SK-N-SH treated with all-trans-retinoic acid at 6 μM for 48 hours (cell line): ENCODE results near the gene ANO5.

Source experiments
- ATAC-seq: fragments of 200-7000 bp; cut with Tn5 transposase; 3 replicates; pipeline ENCODE4 v1.9.1; 2020; ENCODE audit warnings: mild to moderate bottlenecking, moderate library complexity
- ARNTL ChIP-seq: fragments of 450-650 bp; formaldehyde crosslinking; IDR thresholded peaks from 2 replicates; pipeline ENCODE4 v1.5.0; 2020; ENCODE audit warnings: low read depth, mild to moderate bottlenecking, moderate library complexity, borderline replicate concordance
- CREB5 ChIP-seq: fragments of 250-450 bp; sonication (Bioruptor Pico); IDR thresholded peaks from 2 replicates; pipeline ENCODE4 v1.5.1; 2020; ENCODE audit warnings: low read depth, mild to moderate bottlenecking, moderate library complexity
- CSDC2 ChIP-seq: fragments of 250-450 bp; sonication (Bioruptor Pico); IDR thresholded peaks from 2 replicates; pipeline ENCODE4 v1.5.0; 2020; ENCODE audit warnings: mild to moderate bottlenecking, moderate library complexity
- CSRNP3 ChIP-seq: fragments of 250-450 bp; sonication (Bioruptor Pico); IDR thresholded peaks from 2 replicates; pipeline ENCODE4 v1.5.1; 2021; ENCODE audit warnings: mild to moderate bottlenecking, moderate library complexity
- ESRRG ChIP-seq: fragments of 250-450 bp; sonication (Bioruptor Pico); IDR thresholded peaks from 2 replicates; pipeline ENCODE4 v1.6.1; 2021; ENCODE audit warnings: mild to moderate bottlenecking
- GLIS3 ChIP-seq: fragments of 250-450 bp; sonication (Bioruptor Pico); IDR thresholded peaks from 2 replicates; pipeline ENCODE4 v1.5.0; 2020; ENCODE audit warnings: mild to moderate bottlenecking, moderate library complexity
- ISL1 ChIP-seq: fragments of 250-450 bp; sonication (Bioruptor Pico); IDR thresholded peaks from 2 replicates; pipeline ENCODE4 v2.1.2; 2022; ENCODE audit warnings: mild to moderate bottlenecking, moderate library complexity
- OSR1 ChIP-seq: fragments of 250-450 bp; sonication (Bioruptor Pico); IDR thresholded peaks from 2 replicates; pipeline ENCODE4 v1.8.0; 2022; ENCODE audit warnings: moderate library complexity, mild to moderate bottlenecking, inconsistent platforms
- PATZ1 ChIP-seq: fragments of 250-450 bp; sonication (Bioruptor Pico); IDR thresholded peaks from 2 replicates; pipeline ENCODE4 v1.8.0; 2020; ENCODE audit warnings: mild to moderate bottlenecking, moderate library complexity, borderline replicate concordance
- PPARA ChIP-seq: fragments of 250-450 bp; sonication (Bioruptor Pico); IDR thresholded peaks from 2 replicates; pipeline ENCODE4 v1.5.0; 2020; ENCODE audit warnings: mild to moderate bottlenecking, borderline replicate concordance
- RARB ChIP-seq: fragments of 250-450 bp; sonication (Bioruptor Pico); IDR thresholded peaks from 2 replicates; pipeline ENCODE4 v1.8.0; 2021; ENCODE audit warnings: mild to moderate bottlenecking, moderate library complexity
- SNAI2 ChIP-seq: fragments of 250-450 bp; sonication (Bioruptor Pico); IDR thresholded peaks from 2 replicates; pipeline ENCODE4 v1.5.0; 2020; ENCODE audit warnings: mild to moderate bottlenecking, moderate library complexity
- TCF4 ChIP-seq: fragments of 250-450 bp; sonication (Bioruptor Pico); IDR thresholded peaks from 2 replicates; pipeline ENCODE4 v1.8.0; 2021; ENCODE audit warnings: mild to moderate bottlenecking, moderate library complexity, borderline replicate concordance
- TOX ChIP-seq: fragments of 250-450 bp; sonication (Bioruptor Pico); IDR thresholded peaks from 2 replicates; pipeline ENCODE4 v1.8.0; 2021; ENCODE audit warnings: mild to moderate bottlenecking, moderate library complexity, borderline replicate concordance
- TSHZ2 ChIP-seq: fragments of 250-450 bp; sonication (Bioruptor Pico); IDR thresholded peaks from 2 replicates; pipeline ENCODE4 v1.5.0; 2020; ENCODE audit warnings: mild to moderate bottlenecking, moderate library complexity
- ZC3H10 ChIP-seq: fragments of 250-450 bp; sonication (Bioruptor Pico); IDR thresholded peaks from 2 replicates; pipeline ENCODE4 v1.5.1; 2021; ENCODE audit warnings: mild to moderate bottlenecking, moderate library complexity
- ZFP3 ChIP-seq: fragments of 250-450 bp; sonication (Bioruptor Pico); IDR thresholded peaks from 2 replicates; pipeline ENCODE4 v1.5.0; 2020; ENCODE audit warnings: mild to moderate bottlenecking, moderate library complexity
- ZFP30 ChIP-seq: fragments of 450-650 bp; formaldehyde crosslinking; IDR thresholded peaks from 2 replicates; pipeline ENCODE4 v1.5.0; 2022; ENCODE audit warnings: mild to moderate bottlenecking, moderate library complexity
- ZNF565 ChIP-seq: fragments of 450-650 bp; formaldehyde crosslinking; conservative IDR thresholded peaks from 2 replicates; pipeline ENCODE4 v1.5.0; 2020; ENCODE audit warnings: low read depth, mild to moderate bottlenecking, moderate library complexity
- ZNF70 ChIP-seq: fragments of 450-650 bp; formaldehyde crosslinking; IDR thresholded peaks from 2 replicates; pipeline ENCODE4 v1.5.0; 2020; ENCODE audit warnings: mild to moderate bottlenecking, moderate library complexity
- ZNF8 ChIP-seq: fragments of 450-650 bp; formaldehyde crosslinking; IDR thresholded peaks from 2 replicates; pipeline ENCODE4 v1.5.0; 2020; ENCODE audit warnings: mild to moderate bottlenecking, moderate library complexity
- TF ChIP-seq, protein P1 (sequence below): fragments of 250-450 bp; sonication (Bioruptor Pico); IDR thresholded peaks from 2 replicates; pipeline ENCODE4 v1.8.0; 2021; ENCODE audit warnings: low read depth, mild to moderate bottlenecking, moderate library complexity, borderline replicate concordance

ANO5 gene

DNA sequence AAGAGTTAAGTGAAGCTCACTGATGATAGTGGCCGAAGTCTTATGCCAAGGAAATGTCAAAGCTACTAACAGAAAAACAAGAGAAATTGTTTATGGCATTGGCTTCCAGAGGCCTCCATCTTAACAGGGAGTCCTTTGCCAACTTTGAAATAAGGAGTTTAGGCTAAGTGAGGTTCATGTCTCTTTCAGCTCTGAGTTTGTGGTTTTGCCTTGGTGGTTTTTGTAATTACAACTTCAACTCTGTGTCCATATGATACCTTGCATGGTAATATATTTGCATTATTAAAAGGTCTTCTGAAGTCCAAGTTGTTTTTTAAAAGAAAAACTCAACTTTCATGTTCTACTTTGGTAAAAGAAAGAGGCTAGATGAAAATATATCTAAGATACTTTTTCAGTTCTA, 31.4 kb upstream of the ANO5 start:
- no peak for ATAC-seq

DNA sequence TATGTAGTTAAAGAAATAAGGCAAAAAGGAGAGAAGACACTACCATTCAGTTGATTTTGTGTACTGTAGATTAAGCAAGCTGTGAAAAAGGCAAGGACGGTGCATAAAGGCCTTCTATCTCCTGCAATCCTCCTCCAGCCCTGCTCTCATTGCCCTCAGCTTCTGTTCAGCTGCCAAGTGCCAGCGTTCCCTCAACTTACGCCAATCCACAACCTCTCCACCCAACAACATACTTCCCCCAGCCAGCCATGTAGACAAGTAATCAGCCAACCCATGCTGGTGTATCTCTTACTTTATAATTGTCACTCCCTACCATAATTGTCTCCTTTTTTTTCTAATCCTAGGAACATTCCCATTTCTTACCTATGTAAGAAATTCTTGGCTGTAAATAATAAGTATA, 30.1 kb upstream of the ANO5 start:
- no peak for ATAC-seq
- TF ChIP-seq CSDC2 (CRISPR knock-in tag) (no peak), TOX (CRISPR knock-in tag) (no peak), OSR1 (no peak), CREB5 (CRISPR knock-in tag) (no peak), ISL1 (CRISPR knock-in tag) (no peak), ZNF70 (no peak), PATZ1 (no peak), ZFP3 (CRISPR knock-in tag) (no peak), RARB (CRISPR knock-in tag) (no peak), TCF4 (CRISPR knock-in tag) (no peak), PPARA (CRISPR knock-in tag) (no peak), GLIS3 (CRISPR knock-in tag) (no peak), SNAI2 (no peak), ARNTL (no peak)
- TF ChIP-seq, protein P1, sequence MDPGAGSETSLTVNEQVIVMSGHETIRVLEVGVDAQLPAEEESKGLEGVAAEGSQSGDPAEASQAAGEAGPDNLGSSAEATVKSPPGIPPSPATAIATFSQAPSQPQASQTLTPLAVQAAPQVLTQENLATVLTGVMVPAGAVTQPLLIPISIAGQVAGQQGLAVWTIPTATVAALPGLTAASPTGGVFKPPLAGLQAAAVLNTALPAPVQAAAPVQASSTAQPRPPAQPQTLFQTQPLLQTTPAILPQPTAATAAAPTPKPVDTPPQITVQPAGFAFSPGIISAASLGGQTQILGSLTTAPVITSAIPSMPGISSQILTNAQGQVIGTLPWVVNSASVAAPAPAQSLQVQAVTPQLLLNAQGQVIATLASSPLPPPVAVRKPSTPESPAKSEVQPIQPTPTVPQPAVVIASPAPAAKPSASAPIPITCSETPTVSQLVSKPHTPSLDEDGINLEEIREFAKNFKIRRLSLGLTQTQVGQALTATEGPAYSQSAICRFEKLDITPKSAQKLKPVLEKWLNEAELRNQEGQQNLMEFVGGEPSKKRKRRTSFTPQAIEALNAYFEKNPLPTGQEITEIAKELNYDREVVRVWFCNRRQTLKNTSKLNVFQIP, result no peak

More for the DNA sequence above, 31.4 kb upstream of the ANO5 start:
- TF ChIP-seq ZNF565 (CRISPR knock-in tag) (no peak), CREB5 (CRISPR knock-in tag) (no peak), CSRNP3 (CRISPR knock-in tag) (no peak), ZC3H10 (CRISPR knock-in tag) (no peak), GLIS3 (CRISPR knock-in tag) (no peak), ZFP3 (CRISPR knock-in tag) (no peak), ZFP30 (CRISPR knock-in tag) (no peak), RARB (CRISPR knock-in tag) (no peak), ZNF8 (CRISPR knock-in tag) (no peak), CSDC2 (CRISPR knock-in tag) (no peak), TCF4 (CRISPR knock-in tag) (no peak), OSR1 (no peak), ZNF70 (no peak), ESRRG (no peak), TSHZ2 (CRISPR knock-in tag) (no peak), PPARA (CRISPR knock-in tag) (no peak)
- TF ChIP-seq, protein P1, result no peak
